Stomach (tissue), 9 donors: ENCODE measurements around the gene QRICH1. TPM values are rescaled to one million over a fixed set of nuclear protein-coding genes. Genes with fewer than 3 reads are reported as not detected.

ENCODE experiments used
- DNase-seq, 2 donors: peaks; one replicate each; pipeline versions ENCODE4 v3.0.0 to v3.0.0-alpha.2; 2013 to 2019
- H3K27ac ChIP-seq, 5 donors: fragments of 200-600 bp in 4 of 5; sonication (generic) in 4 of 5; one replicate each; pipeline ENCODE4 v1.5.1; 2013 to 2019; ENCODE audit warnings: mild to moderate bottlenecking in 1 of 5, moderate library complexity in 1 of 5
- H3K27me3 ChIP-seq, 3 donors: fragments of 200-600 bp; sonication (generic); one replicate each; pipeline ENCODE4 v1.5.1; 2017 to 2019; ENCODE audit warnings: mixed run types in 1 of 3
- H3K36me3 ChIP-seq, 4 donors: fragments of 200-600 bp; sonication (generic); 1 replicate in 3 of 4; 2 replicates in 1 of 4; pipeline ENCODE4 v1.5.1; 2016 to 2019
- H3K4me1 ChIP-seq, 4 donors: fragments of 200-600 bp; sonication (generic); one replicate each; pipeline ENCODE4 v1.5.1; 2016 to 2019
- H3K4me3 ChIP-seq, 4 donors: fragments of 200-600 bp; sonication (generic) in 3 of 4; one replicate each; pipeline ENCODE4 v1.5.1; 2016 to 2019; ENCODE audit warnings: mild to moderate bottlenecking in 1 of 4
- H3K9me3 ChIP-seq, 4 donors: fragments of 200-600 bp; sonication (generic); one replicate each; pipeline ENCODE4 v1.5.1; 2016 to 2019
- CTCF ChIP-seq, 7 experiments: fragments of 450-650 bp in 4 of 7; fragments of 200-600 bp in 3 of 7; sonication (generic) in 3 of 7; IDR thresholded peaks; one replicate each; pipeline ENCODE4 v1.5.1; 2016 to 2019; ENCODE audit warnings: antibody characterized with exemption in 7 of 7, control low read depth in 2 of 7, mild to moderate bottlenecking in 1 of 7
- EP300 ChIP-seq: sonication (generic); formaldehyde crosslinking; IDR thresholded peaks from one replicate; pipeline ENCODE4 v1.6.1; 2017; ENCODE audit warnings: antibody characterized with exemption
- POLR2A ChIP-seq, 4 donors: fragments of 450-650 bp; IDR thresholded peaks; one replicate each; pipeline ENCODE4 v1.6.1; 2016; ENCODE audit warnings: antibody characterized with exemption in 4 of 4, control low read depth in 2 of 4, mild to moderate bottlenecking in 1 of 4, moderate library complexity in 1 of 4
- POLR2AphosphoS5 ChIP-seq, 3 donors: sonication (generic); formaldehyde crosslinking; IDR thresholded peaks; one replicate each; pipeline ENCODE4 v1.6.1; 2016; ENCODE audit warnings: antibody characterized with exemption in 3 of 3
- WGBS, 5 donors: extraction: QIAGEN DNeasy Blood & Tissue Kit in 3 of 5; methylation state at CpG; one replicate each; pipeline versions ENCODE4 v1.1.5 to v1.1.7; 2013 to 2018; 5-methylcytosine and 5-hydroxymethylcytosine counted together
- intact Hi-C: fragments of 100-400 bp; cut with DNase I; formaldehyde crosslinking; loops from one replicate; pipeline ENCODE4 v1.15.1; 2023; ENCODE audit warnings: low total_unique reads
- polyA plus RNA-seq, 3 donors: library from polyadenylated mRNA; stranded (reverse); fragments of 200-250 nt; gene quantifications; one replicate each; pipeline ENCODE4 v1.2.3, GENCODE V29; 2013
- total RNA-seq, 5 donors: library from RNA; depleted of rRNA; stranded (reverse); fragments of >200 nt; gene quantifications; one replicate each; pipeline versions ENCODE4 v1.1.0 to v1.2.3, GENCODE V29; 2014 to 2016
- donor health status: healthy with polysubstance abuse.
- donor health status: Bipolar disorder and iron deficiency.
- donor health status: healthy.

QRICH1 gene
- total and polyA plus RNA-seq, 8 donors = 16.1 to 105 (median 38.8) TPM

- H3K4me1 ChIP-seq = peaks cover 24 to 64% (median 48%) of the 10 kb centered on the region in 4 donors
- TF ChIP-seq POLR2A (IDR thresholded peaks at IDR 0.05) (no peak), CTCF (IDR thresholded peaks at IDR 0.05) (no peak), EP300 (no peak), POLR2AphosphoS5 (IDR thresholded peaks at IDR 0.05) (no peak)
- H3K4me3 ChIP-seq = no peak overlapping the region
- peaks cover 0 to 17% (median 6%) of the 10 kb centered on the region in 4 donors for H3K36me3 ChIP-seq
- no peaks in the 10 kb centered on the region for H3K9me3 ChIP-seq
- DNase-seq = no peak
- peak overlapping the region in 1 of 5 donors; percentile 94 for H3K27ac ChIP-seq
- no peaks in the 10 kb centered on the region for H3K27me3 ChIP-seq
- intact Hi-C loops = no loop called here
- WGBS, 5 donors = 93 to 100% (median 96%) methylated on average over 2 to 3 of the region's 3 CpGs
These were observed 88.6 kb downstream of the QRICH1 start for GRCh38 chr3:49005303-49005680.

GRCh38 chr3:49004352-49005302 is 89.2 kb downstream of the QRICH1 start:
- Histone ChIP-seq H3K4me3 (no peak overlapping the region), H3K4me1 (peaks cover 24 to 69% (median 50%) of the 10 kb centered on the region in 4 donors), H3K36me3 (peaks cover 0 to 14% (median 6%) of the 10 kb centered on the region in 4 donors), H3K27me3 (no peaks in the 10 kb centered on the region), H3K9me3 (no peaks in the 10 kb centered on the region), H3K27ac (peak overlapping the region in 1 of 5 donors; percentile 94)
- peak in 1 of 2 donors; percentile 72 for DNase-seq
- intact Hi-C loops = no loop called here
- no peak for TF ChIP-seq POLR2A (IDR thresholded peaks at IDR 0.05)
- no peak for TF ChIP-seq CTCF (IDR thresholded peaks at IDR 0.05)
- TF ChIP-seq POLR2AphosphoS5 (IDR thresholded peaks at IDR 0.05) = no peak
- TF ChIP-seq EP300 = no peak
- WGBS, 5 donors = 59 to 78% (median 67%) methylated on average over 8 to 16 of the region's 16 CpGs

- TF ChIP-seq CTCF (IDR thresholded peaks at IDR 0.05) (no peak), EP300 (no peak), POLR2AphosphoS5 (IDR thresholded peaks at IDR 0.05) (no peak)
- 85 to 92% (median 87%) methylated on average over 6 of the region's 6 CpGs for WGBS, 5 donors
- H3K9me3 ChIP-seq = no peaks in the 10 kb centered on the region
- DNase-seq = no peak
- peaks cover 9 to 66% (median 41%) of the 10 kb centered on the region in 4 donors for H3K4me1 ChIP-seq
- H3K4me3 ChIP-seq = no peak overlapping the region
- intact Hi-C loops = no loop called here
- no peak overlapping the region for H3K27ac ChIP-seq
- peaks cover 0 to 32% (median 18%) of the 10 kb centered on the region in 4 donors for H3K36me3 ChIP-seq
- no peaks in the 10 kb centered on the region for H3K27me3 ChIP-seq
These were observed 92.7 kb downstream of the QRICH1 start for GRCh38 chr3:49001155-49001554.

- Histone ChIP-seq H3K4me1 (peaks cover under 1 to 49% (median 28%) of the 10 kb centered on the region in 4 donors), H3K27ac (peak overlapping the region in 3 of 5 donors; percentile 7 to 22 (median 9)), H3K36me3 (peaks cover 0 to 51% (median 34%) of the 10 kb centered on the region in 4 donors), H3K27me3 (no peaks in the 10 kb centered on the region), H3K4me3 (no peak overlapping the region), H3K9me3 (no peaks in the 10 kb centered on the region)
- TF ChIP-seq EP300 = no peak
- TF ChIP-seq CTCF (IDR thresholded peaks at IDR 0.05) = no peak
- no peak for TF ChIP-seq POLR2AphosphoS5 (IDR thresholded peaks at IDR 0.05)
- no peak for TF ChIP-seq POLR2A (IDR thresholded peaks at IDR 0.05)
- DNase-seq = peak in 1 of 2 donors; percentile 63
- 45 to 61% (median 49%) methylated on average over 7 to 8 of the region's 8 CpGs for WGBS, 5 donors
- intact Hi-C loops = no loop called here
These were observed 94.6 kb downstream of the QRICH1 start for GRCh38 chr3:48999085-48999858.
